Mucosa of stomach (tissue), 1 donor: ENCODE results near the gene TTLL13.

Source experiments
- H3K27me3 ChIP-seq: one replicate; pipeline ENCODE4 v1.7.0; 2013; ENCODE audit warnings: mild to moderate bottlenecking, low read length; ENCODE audit not compliant: control insufficient read depth, insufficient read depth
- H3K36me3 ChIP-seq: one replicate; pipeline ENCODE4 v1.7.0; 2013; ENCODE audit warnings: low read length; ENCODE audit not compliant: control insufficient read depth, insufficient read depth
- H3K4me1 ChIP-seq: one replicate; pipeline ENCODE4 v1.7.0; 2013; ENCODE audit warnings: mild to moderate bottlenecking, low read length; ENCODE audit not compliant: control insufficient read depth, insufficient read depth
- H3K4me3 ChIP-seq: one replicate; pipeline ENCODE4 v1.7.0; 2013; ENCODE audit warnings: low read length
- H3K9ac ChIP-seq: one replicate; pipeline ENCODE4 v1.7.0; 2013; ENCODE audit warnings: mild to moderate bottlenecking, low read length, moderate library complexity
- H3K9me3 ChIP-seq: one replicate; pipeline ENCODE4 v1.7.0; 2013; ENCODE audit warnings: mild to moderate bottlenecking, low read length, moderate library complexity; ENCODE audit not compliant: control insufficient read depth
- donor health status: Pancreatic carcinoma.

Gene TTLL13

GRCh38 chr15:90231028-90232017 lies 18.0 kb upstream of the TTLL13 start:
- no peak overlapping the region for H3K4me3 ChIP-seq
- no peaks in the 10 kb centered on the region for H3K27me3 ChIP-seq
- no peaks in the 10 kb centered on the region for H3K9me3 ChIP-seq
- peaks cover 44% of the 10 kb centered on the region for H3K4me1 ChIP-seq
- peaks cover 20% of the 10 kb centered on the region for H3K36me3 ChIP-seq
- peak overlapping the region; percentile 54 for H3K9ac ChIP-seq

GRCh38 chr15:90232196-90232595 lies 17.2 kb upstream of the TTLL13 start:
- peaks cover 44% of the 10 kb centered on the region for H3K4me1 ChIP-seq
- no peaks in the 10 kb centered on the region for H3K27me3 ChIP-seq
- H3K4me3 ChIP-seq = peak overlapping the region; percentile 6
- peaks cover 20% of the 10 kb centered on the region for H3K36me3 ChIP-seq
- no peaks in the 10 kb centered on the region for H3K9me3 ChIP-seq
- H3K9ac ChIP-seq = peak overlapping the region; percentile 83

- Histone ChIP-seq H3K9me3 (no peaks in the 10 kb centered on the region), H3K36me3 (peaks cover 20% of the 10 kb centered on the region), H3K27me3 (no peaks in the 10 kb centered on the region), H3K4me3 (peak overlapping the region; percentile 73), H3K4me1 (peaks cover 44% of the 10 kb centered on the region), H3K9ac (peak overlapping the region; percentile 83)
Measured at GRCh38 chr15:90232941-90233386, 16.4 kb upstream of the TTLL13 start.

DNA sequence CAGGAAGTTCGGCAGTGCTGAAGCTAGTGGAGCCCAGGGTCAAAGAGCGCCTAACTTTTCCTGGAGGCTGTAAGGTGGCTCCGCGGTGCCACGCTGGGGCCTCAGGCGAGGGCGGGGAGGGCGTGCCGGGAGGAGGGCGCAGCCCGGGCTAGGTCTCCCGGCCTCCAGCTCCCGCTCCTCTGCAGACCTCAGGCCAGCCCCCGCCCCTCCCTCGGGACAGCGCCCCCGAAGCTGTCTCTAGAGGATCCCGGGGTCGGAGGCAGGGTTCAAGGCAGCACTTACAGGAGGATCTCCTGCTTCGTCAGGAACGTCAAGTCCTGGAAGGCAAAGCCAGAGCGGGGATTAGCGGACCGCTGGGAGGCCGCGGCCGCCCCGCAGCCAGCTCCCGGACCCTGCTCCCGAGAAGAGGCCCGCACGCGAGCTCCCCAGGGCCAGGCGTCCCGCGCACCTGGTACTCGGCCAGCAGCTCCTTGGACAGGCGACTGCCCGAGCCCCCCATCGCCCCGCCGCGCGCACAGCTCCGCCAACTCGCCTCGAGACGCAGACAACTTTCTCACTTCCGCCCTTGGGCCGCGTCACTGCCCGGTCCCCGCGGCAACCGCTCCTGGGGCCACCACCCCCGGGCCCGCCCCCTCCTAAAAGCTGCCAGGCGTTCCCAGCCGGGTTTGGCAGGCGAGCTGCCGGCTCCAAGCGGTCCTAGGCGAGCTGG lies 15.8 kb upstream of the TTLL13 start, which contains the start of gene CIB1:
TSS of gene CIB1 (minus strand) at position 555 of the 709 bp plus-strand sequence. CDS start at position 499, 56 bp downstream.
- H3K4me1 ChIP-seq = peaks cover 44% of the 10 kb centered on the region
- H3K36me3 ChIP-seq = peaks cover 20% of the 10 kb centered on the region
- H3K9ac ChIP-seq = peak within 1 kb of the TSS; percentile 83
- H3K9me3 ChIP-seq = no peaks in the 10 kb centered on the region
- no peaks in the 10 kb centered on the region for H3K27me3 ChIP-seq
- peak within 1 kb of the TSS; percentile 73 for H3K4me3 ChIP-seq

DNA sequence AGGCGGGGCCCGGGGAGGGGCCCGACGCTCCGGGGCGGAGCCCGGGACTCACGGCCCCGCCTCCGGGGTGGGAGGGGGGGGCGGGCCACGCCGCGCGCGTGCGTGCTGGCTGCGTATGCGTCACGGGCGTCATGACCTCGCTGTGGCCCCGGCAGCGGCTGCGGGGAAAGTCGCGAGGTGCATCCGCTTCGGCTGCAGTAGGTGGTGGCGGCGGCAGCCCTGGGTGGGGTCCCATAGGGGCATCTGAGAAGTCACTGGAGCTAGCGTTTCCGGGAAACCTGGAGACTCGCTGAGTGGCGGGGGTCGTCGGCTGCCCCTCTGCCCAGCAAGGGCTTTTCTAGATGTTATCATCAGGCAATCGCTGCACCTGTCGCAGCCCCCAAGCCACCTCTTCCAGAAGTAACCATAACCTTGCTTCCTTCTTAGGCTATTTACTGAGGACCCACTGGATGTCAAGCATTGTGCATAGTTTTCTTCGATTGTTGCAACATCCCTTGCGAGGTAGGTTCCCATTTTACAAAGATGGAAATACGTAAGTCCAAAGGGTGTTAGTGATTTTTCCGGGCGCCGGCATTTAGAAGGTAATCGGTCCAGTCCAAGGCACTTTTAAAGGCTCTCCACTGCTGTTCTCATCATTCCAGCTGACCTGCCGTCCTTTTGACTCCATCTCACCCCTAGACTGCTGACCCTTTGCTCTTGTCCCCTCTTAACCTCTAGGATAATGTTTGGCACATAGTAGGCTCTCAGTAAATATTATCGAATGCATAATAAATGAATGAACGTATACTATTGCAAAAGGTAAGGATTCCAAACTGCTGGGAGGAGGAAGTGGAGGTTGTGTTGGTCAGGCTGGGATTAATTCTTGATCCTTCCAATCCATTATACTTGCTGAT lies 15.0 kb upstream of the TTLL13 start, which contains the start of gene GDPGP1:
TSS of gene GDPGP1 (plus strand) at position 114 of the 893 bp plus-strand sequence. CDS start 6,700 bp downstream, outside the sequence.
- H3K4me1 ChIP-seq = peaks cover 44% of the 10 kb centered on the region
- H3K9ac ChIP-seq = peak within 1 kb of the TSS; percentile 83
- peak within 1 kb of the TSS; percentile 73 for H3K4me3 ChIP-seq
- H3K27me3 ChIP-seq = no peaks in the 10 kb centered on the region
- peaks cover 12% of the 10 kb centered on the region for H3K36me3 ChIP-seq
- no peaks in the 10 kb centered on the region for H3K9me3 ChIP-seq

GRCh38 chr15:90239371-90239770 lies 10.0 kb upstream of the TTLL13 start:
- Histone ChIP-seq H3K36me3 (no peaks in the 10 kb centered on the region), H3K27me3 (no peaks in the 10 kb centered on the region), H3K9ac (no peak overlapping the region), H3K4me3 (no peak overlapping the region), H3K9me3 (no peaks in the 10 kb centered on the region), H3K4me1 (peaks cover 7% of the 10 kb centered on the region)

- no peak overlapping the region for H3K4me3 ChIP-seq
- no peaks in the 10 kb centered on the region for H3K9me3 ChIP-seq
- H3K4me1 ChIP-seq = no peaks in the 10 kb centered on the region
- no peaks in the 10 kb centered on the region for H3K27me3 ChIP-seq
- no peak overlapping the region for H3K9ac ChIP-seq
- H3K36me3 ChIP-seq = no peaks in the 10 kb centered on the region
Measured at GRCh38 chr15:90240856-90241255, 8.5 kb upstream of the TTLL13 start.

DNA sequence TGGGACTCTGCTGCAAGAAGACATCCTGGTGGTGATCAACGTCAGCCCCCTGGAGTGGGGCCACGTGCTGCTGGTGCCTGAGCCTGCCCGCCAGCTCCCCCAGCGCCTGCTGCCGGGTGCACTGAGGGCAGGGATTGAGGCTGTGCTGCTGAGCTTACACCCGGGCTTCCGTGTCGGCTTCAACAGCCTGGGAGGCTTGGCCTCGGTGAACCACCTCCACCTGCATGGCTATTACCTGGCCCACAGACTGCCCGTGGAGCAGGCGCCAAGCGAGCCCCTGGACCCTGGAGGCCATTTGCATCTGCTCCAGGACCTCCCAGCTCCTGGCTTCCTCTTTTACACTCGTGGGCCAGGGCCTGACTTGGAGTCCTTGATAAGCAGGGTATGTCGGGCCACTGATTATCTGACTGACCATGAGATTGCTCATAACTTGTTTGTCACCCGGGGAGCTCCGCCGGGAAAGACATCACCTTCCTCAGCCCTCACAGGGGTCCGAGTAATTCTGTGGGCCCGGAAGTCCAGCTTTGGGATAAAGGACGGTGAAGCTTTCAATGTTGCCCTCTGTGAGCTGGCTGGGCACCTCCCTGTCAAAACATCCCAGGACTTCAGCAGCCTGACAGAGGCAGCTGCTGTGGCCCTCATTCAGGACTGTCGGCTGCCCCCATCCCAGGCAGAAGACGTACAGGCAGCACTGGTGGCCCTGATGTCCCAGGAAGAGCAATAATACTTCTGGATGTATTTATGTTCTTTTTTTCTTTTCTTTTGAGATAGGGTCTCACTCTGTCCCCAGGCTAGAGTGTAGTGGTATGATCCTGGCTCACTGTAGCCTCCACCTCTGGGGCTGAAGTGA lies 7.8 kb upstream of the TTLL13 start:
- Histone ChIP-seq H3K36me3 (no peaks in the 10 kb centered on the region), H3K9ac (no peak overlapping the region), H3K4me1 (no peaks in the 10 kb centered on the region), H3K27me3 (no peaks in the 10 kb centered on the region), H3K9me3 (no peaks in the 10 kb centered on the region), H3K4me3 (no peak overlapping the region)

- H3K36me3 ChIP-seq = no peaks in the 10 kb centered on the region
- H3K9me3 ChIP-seq = no peaks in the 10 kb centered on the region
- no peak overlapping the region for H3K4me3 ChIP-seq
- no peaks in the 10 kb centered on the region for H3K27me3 ChIP-seq
- H3K4me1 ChIP-seq = peaks cover 5% of the 10 kb centered on the region
- no peak overlapping the region for H3K9ac ChIP-seq
Measured at GRCh38 chr15:90243943-90244639, 5.3 kb upstream of the TTLL13 start.

DNA sequence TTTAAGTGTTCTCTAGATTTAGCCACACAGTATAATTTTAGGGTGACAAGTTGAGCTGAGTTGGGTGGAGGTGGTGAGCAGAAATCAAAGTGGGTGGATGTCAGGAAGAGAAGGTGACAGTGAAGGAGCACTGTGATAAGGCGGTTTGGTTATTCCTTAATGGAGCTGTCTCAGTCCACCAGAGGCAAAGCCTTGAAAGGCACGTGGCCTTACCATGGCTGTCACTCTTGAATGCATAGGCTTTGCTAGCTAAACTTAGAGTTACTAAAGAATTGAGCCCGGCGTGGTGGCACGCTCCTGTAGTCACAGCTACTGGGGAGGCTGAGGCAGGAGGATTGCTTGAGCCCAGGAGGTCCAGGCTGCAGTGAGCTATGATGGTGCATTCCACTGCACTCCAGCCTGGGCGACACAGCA lies 560 bp upstream of the TTLL13 start:
- Histone ChIP-seq H3K4me1 (peaks cover 5% of the 10 kb centered on the region), H3K27me3 (no peaks in the 10 kb centered on the region), H3K9ac (peak overlapping the region; percentile 24), H3K4me3 (peak overlapping the region; percentile 33), H3K36me3 (no peaks in the 10 kb centered on the region), H3K9me3 (no peaks in the 10 kb centered on the region)
